HG03060 (cell line): ENCODE results near the gene PPIL6.
A peak's percentile ranks its signal among the peaks of the same experiment; 100 is the strongest.
"Not testable (repeated sequence)": the region's sequence is repeated elsewhere in the genome, so short reads cannot be mapped to it uniquely, and the experiment has no call there.

ENCODE experiments used
- ATAC-seq: cut with Tn5 transposase; IDR thresholded peaks from one replicate; pipeline ENCODE4 v1.9.1; 2021; ENCODE audit warnings: low read depth, moderate number of reproducible peaks; ENCODE audit not compliant: unreplicated experiment

PPIL6 gene

GRCh38 chr6:109467696-109468095, 27.3 kb upstream of the PPIL6 start:
- ATAC-seq = no peak

GRCh38 chr6:109466212-109466923, 25.9 kb upstream of the PPIL6 start:
- no peak for ATAC-seq

- no peak for ATAC-seq
These were observed 25.3 kb upstream of the PPIL6 start for GRCh38 chr6:109465772-109466171.

GRCh38 chr6:109461733-109462526, 21.5 kb upstream of the PPIL6 start:
- no peak for ATAC-seq

DNA sequence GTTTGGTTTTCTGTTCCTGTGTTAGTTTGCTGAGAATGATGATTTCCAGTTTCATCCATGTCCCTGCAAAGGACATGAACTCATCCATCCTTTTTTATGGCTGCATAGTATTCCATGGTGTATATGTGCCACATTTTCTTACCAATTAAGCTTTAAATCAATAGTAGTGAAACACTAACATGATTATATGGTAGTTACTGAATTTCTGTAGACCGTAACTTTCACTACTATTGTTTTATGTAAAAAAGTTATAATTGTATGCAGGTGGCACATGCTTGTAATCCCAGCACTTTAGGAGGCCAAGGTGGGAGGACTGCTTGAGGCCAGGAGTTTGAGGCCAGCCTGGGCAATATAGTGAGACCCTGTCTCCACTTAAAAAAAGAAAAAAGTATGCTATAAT, 20.8 kb upstream of the PPIL6 start:
- not testable (repeated sequence) for ATAC-seq

GRCh38 chr6:109460161-109460829, 19.9 kb upstream of the PPIL6 start:
- no peak for ATAC-seq

GRCh38 chr6:109458774-109459531, 18.5 kb upstream of the PPIL6 start:
- ATAC-seq = peak; percentile 29

- ATAC-seq = no peak
These were observed 17.2 kb upstream of the PPIL6 start for GRCh38 chr6:109457562-109457996.

DNA sequence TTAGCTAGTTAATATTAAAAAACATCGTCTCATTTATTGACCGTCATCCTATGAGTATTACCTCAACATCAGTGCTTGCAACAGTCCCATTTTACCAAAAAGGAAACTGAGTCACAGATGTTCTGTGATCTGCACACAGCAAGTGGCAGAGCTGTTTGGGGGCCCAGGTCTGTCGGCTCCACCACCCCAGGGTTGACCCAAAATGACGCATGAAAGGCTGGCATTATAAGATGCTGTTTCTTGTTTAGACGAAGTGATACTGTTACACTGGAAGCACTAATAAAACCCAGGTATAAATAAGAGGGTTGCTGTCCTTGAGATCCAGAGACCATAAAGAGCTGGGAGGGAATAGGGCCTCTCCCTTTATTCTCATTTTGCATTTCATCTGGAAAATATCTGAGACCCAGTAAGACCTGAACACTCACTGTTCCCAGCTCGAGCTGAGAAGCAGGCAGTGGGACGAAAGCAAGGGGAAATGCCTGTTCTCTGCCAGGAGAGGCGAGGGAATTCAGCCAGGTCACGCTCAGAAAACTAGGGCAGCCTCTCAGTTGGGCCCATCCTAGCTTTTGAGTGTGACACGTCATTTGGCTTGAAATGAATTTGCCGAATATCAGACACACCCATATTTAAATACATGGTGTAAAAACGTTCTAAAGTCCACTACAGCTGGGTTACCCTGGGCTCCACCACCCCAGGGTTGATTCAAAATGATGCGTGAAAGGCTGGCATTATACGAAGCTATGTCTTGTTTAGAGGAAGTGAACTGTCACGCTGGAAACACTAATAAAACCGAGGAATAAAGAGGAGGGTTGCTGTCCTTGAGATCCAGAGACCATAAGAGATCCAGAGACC, 16.5 kb upstream of the PPIL6 start:
- ATAC-seq = no peak

DNA sequence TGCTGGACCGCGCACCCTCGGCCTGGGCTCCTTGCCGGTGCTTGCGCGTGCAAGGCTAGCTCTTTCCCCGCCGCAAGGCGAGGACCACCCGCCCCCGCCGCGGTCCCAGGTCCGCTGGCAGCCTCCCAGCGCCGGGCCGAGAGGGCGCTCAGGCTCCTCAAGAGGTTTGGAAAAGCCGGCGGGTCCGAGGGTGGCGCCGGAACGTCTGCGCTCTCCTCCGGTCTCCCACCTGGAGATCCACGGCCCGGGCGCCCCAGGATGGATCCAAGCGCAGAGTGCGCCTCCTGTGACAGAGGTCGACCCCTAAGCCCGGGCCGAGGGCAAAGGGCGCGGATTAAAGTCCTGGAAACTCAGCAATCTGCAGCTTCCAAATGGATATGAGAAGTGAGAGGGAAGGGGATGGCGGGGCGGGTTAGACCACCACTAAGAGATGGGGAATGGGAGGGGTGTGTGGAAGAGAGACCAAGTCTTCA, 15.7 kb upstream of the PPIL6 start:
- no peak for ATAC-seq

- ATAC-seq = peak; percentile 37
These were observed 15.1 kb upstream of the PPIL6 start, which contains the start of gene MICAL1 for GRCh38 chr6:109455437-109456110. MICAL1 (minus strand) TSS chr6:109455772; CDS start chr6:109454196, 1,576 bp downstream.

GRCh38 chr6:109454496-109455436, 14.3 kb upstream of the PPIL6 start:
- no peak for ATAC-seq

DNA sequence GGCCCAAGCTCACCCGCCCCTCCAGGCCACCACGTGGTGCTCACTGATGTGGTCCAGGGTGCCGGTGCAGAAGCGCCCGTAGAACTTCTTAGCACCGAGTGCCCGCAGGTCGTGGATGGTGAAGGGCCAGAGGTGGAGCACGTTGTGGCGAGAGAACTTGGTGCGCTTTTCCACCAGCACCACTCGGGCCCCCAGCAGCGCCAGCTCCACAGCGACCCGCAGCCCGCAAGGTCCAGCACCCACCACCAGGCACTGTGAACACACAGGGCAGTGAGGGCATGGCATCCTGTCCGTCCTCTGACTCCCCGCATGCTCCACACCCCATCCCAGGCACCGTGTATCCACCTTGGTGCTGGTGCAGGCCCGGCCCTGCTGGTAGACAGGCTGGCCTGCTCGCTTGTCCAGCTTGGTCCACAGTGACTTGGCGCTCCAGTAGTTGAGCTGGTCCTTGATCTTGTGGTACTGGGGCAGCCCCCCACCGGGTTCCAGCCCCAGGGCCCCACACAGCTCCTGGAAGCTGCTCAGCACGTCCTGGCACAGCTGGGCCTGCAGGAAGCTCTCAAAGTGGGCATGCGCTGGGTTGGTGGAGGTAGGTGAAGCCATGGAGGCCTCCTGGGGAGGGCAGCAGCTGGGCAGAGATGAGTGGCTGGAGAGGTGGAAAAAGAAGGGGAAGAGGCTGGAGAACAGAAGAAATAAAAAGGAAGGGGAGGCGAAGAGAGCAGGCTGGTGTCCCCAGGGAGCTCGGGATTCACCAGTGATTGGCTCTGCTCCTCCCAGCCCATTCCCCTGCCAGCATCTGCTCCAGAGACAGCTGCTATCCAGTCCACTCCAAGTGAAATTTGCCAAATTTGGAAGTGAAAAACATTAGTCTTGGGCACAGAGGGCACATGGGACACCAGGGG, 13.4 kb upstream of the PPIL6 start:
- ATAC-seq = no peak

DNA sequence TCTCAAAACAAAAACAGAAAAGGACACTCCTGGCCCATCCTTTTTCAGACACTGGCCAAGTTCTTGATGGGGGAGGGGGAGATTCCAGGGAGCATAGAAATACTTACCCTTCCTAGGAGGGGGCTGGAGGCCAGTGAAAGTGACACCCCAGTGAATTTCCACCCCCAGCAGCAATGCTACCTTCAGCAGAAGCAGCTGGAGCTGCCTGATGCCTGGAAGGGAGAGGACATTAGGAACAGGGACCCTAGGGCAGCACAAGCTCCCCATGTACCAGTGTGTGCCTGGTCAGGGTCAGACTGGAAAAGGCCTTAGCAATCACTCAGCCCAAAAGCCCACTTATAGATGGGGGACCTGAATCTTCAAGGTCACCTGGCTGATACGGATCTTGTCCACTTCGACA, 12.7 kb upstream of the PPIL6 start:
- no peak for ATAC-seq

DNA sequence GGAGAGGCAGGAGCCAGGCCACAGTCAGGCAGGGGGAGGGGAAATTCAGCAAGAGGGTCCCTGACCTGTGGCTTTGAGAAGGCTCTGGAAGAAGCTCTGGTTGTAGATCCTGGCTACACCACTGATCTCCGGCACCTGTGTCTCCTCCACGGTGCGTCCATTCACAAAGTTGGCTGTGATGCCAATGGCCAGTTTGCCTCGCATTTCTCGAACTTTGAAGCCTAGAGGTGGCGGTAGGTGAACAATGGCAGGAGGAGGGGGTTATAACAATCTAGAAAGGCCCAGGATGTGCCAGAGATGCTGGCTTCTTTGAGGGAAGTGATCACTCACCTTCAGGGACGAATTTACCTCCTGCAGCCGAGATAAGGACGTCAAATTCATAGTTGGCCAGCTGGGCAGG, 11.8 kb upstream of the PPIL6 start:
- no peak for ATAC-seq

GRCh38 chr6:109451376-109451775, 10.9 kb upstream of the PPIL6 start:
- no peak for ATAC-seq

- no peak for ATAC-seq
These were observed 10.4 kb upstream of the PPIL6 start for GRCh38 chr6:109450801-109451200.
